ENCODE results near the gene PLEKHA6. TPM values are rescaled to one million over a fixed set of nuclear protein-coding genes. Genes with fewer than 3 reads are reported as not detected.

PLEKHA6 gene
- total and polyA plus RNA-seq, 4 donors, result 17.1 to 33.2 (median 26.6) TPM

GRCh38 chr1:204286315-204286714 is 73.4 kb downstream of the PLEKHA6 start:
- WGBS (ENCODE audit: insufficient coverage), result 89% methylated on average over 5 of the region's 5 CpGs
- Histone ChIP-seq H3K36me3 (ENCODE audit: control insufficient read depth, insufficient read depth, low read length) (no peaks in the 10 kb centered on the region), H3K4me3 (ENCODE audit: low read depth, low read length) (no peak overlapping the region), H3K27ac (ENCODE audit: low read depth, low read length) (no peak overlapping the region), H3K4me1 (ENCODE audit: control insufficient read depth, insufficient read depth, low read length) (peaks cover 56% of the 10 kb centered on the region), H3K9me3 (ENCODE audit: control insufficient read depth, insufficient read depth, low read length) (no peaks in the 10 kb centered on the region), H3K27me3 (ENCODE audit: control insufficient read depth, insufficient read depth, low read length) (no peaks in the 10 kb centered on the region)
- DNase-seq (ENCODE audit: low read depth in 4 of 6, low spot score in 6 of 6), result no peak

GRCh38 chr1:204285436-204286305 is 74.1 kb downstream of the PLEKHA6 start:
- Histone ChIP-seq H3K27ac (ENCODE audit: low read depth, low read length) (no peak overlapping the region), H3K27me3 (ENCODE audit: control insufficient read depth, insufficient read depth, low read length) (no peaks in the 10 kb centered on the region), H3K4me1 (ENCODE audit: control insufficient read depth, insufficient read depth, low read length) (peaks cover 57% of the 10 kb centered on the region), H3K4me3 (ENCODE audit: low read depth, low read length) (no peak overlapping the region), H3K36me3 (ENCODE audit: control insufficient read depth, insufficient read depth, low read length) (no peaks in the 10 kb centered on the region), H3K9me3 (ENCODE audit: control insufficient read depth, insufficient read depth, low read length) (no peaks in the 10 kb centered on the region)
- DNase-seq (ENCODE audit: low read depth in 4 of 6, low spot score in 6 of 6), result no peak
- WGBS (ENCODE audit: insufficient coverage), result 95% methylated on average over 2 of the region's 13 CpGs

GRCh38 chr1:204284929-204285328 is 74.8 kb downstream of the PLEKHA6 start:
- peaks cover 62% of the 10 kb centered on the region for H3K4me1 ChIP-seq (ENCODE audit: control insufficient read depth, insufficient read depth, low read length)
- WGBS (ENCODE audit: insufficient coverage), result no CpG with 5 or more reads among the region's 2 CpGs
- no peaks in the 10 kb centered on the region for H3K9me3 ChIP-seq (ENCODE audit: control insufficient read depth, insufficient read depth, low read length)
- DNase-seq (ENCODE audit: low read depth in 4 of 6, low spot score in 6 of 6), result no peak
- H3K27me3 ChIP-seq (ENCODE audit: control insufficient read depth, insufficient read depth, low read length), result no peaks in the 10 kb centered on the region
- H3K27ac ChIP-seq (ENCODE audit: low read depth, low read length), result no peak overlapping the region
- no peak overlapping the region for H3K4me3 ChIP-seq (ENCODE audit: low read depth, low read length)
- H3K36me3 ChIP-seq (ENCODE audit: control insufficient read depth, insufficient read depth, low read length), result no peaks in the 10 kb centered on the region

GRCh38 chr1:204283711-204284651 is 75.7 kb downstream of the PLEKHA6 start:
- Histone ChIP-seq H3K36me3 (ENCODE audit: control insufficient read depth, insufficient read depth, low read length) (no peaks in the 10 kb centered on the region), H3K27me3 (ENCODE audit: control insufficient read depth, insufficient read depth, low read length) (no peaks in the 10 kb centered on the region), H3K27ac (ENCODE audit: low read depth, low read length) (no peak overlapping the region), H3K4me3 (ENCODE audit: low read depth, low read length) (no peak overlapping the region), H3K4me1 (ENCODE audit: control insufficient read depth, insufficient read depth, low read length) (peaks cover 58% of the 10 kb centered on the region), H3K9me3 (ENCODE audit: control insufficient read depth, insufficient read depth, low read length) (no peaks in the 10 kb centered on the region)
- no peak for DNase-seq (ENCODE audit: low read depth in 4 of 6, low spot score in 6 of 6)
- 55% methylated on average over 9 of the region's 9 CpGs for WGBS (ENCODE audit: insufficient coverage)

- Histone ChIP-seq H3K9me3 (ENCODE audit: control insufficient read depth, insufficient read depth, low read length) (no peaks in the 10 kb centered on the region), H3K27me3 (ENCODE audit: control insufficient read depth, insufficient read depth, low read length) (no peaks in the 10 kb centered on the region), H3K4me1 (ENCODE audit: control insufficient read depth, insufficient read depth, low read length) (peaks cover 60% of the 10 kb centered on the region), H3K4me3 (ENCODE audit: low read depth, low read length) (no peak overlapping the region), H3K36me3 (ENCODE audit: control insufficient read depth, insufficient read depth, low read length) (no peaks in the 10 kb centered on the region), H3K27ac (ENCODE audit: low read depth, low read length) (peak overlapping the region; percentile 22)
- DNase-seq (ENCODE audit: low read depth in 4 of 6, low spot score in 6 of 6), result no peak
- WGBS (ENCODE audit: insufficient coverage), result 28% methylated on average over 5 of the region's 11 CpGs
These were observed 76.9 kb downstream of the PLEKHA6 start for GRCh38 chr1:204282761-204283221.

- H3K9me3 ChIP-seq (ENCODE audit: control insufficient read depth, insufficient read depth, low read length), result no peaks in the 10 kb centered on the region
- WGBS (ENCODE audit: insufficient coverage), result 54% methylated on average over 3 of the region's 5 CpGs
- no peaks in the 10 kb centered on the region for H3K27me3 ChIP-seq (ENCODE audit: control insufficient read depth, insufficient read depth, low read length)
- no peak overlapping the region for H3K27ac ChIP-seq (ENCODE audit: low read depth, low read length)
- peaks cover 68% of the 10 kb centered on the region for H3K4me1 ChIP-seq (ENCODE audit: control insufficient read depth, insufficient read depth, low read length)
- peaks cover 6% of the 10 kb centered on the region for H3K36me3 ChIP-seq (ENCODE audit: control insufficient read depth, insufficient read depth, low read length)
- H3K4me3 ChIP-seq (ENCODE audit: low read depth, low read length), result no peak overlapping the region
- peak in 2 of 6 donors; percentile 43 to 86 for DNase-seq (ENCODE audit: low read depth in 4 of 6, low spot score in 6 of 6)
These were observed 79.4 kb downstream of the PLEKHA6 start for GRCh38 chr1:204280099-204280961.

GRCh38 chr1:204278958-204279357 is 80.8 kb downstream of the PLEKHA6 start:
- no peak overlapping the region for H3K4me3 ChIP-seq (ENCODE audit: low read depth, low read length)
- peak in 2 of 6 donors; percentile 54 to 74 for DNase-seq (ENCODE audit: low read depth in 4 of 6, low spot score in 6 of 6)

GRCh38 chr1:204278251-204278650 is 81.5 kb downstream of the PLEKHA6 start:
- whole genome bisulfite sequencing (ENCODE audit: insufficient coverage), result 43% methylated on average over 2 of the region's 4 CpGs
- Histone ChIP-seq H3K27ac (ENCODE audit: low read depth, low read length) (no peak overlapping the region), H3K4me3 (ENCODE audit: low read depth, low read length) (no peak overlapping the region), H3K9me3 (ENCODE audit: control insufficient read depth, insufficient read depth, low read length) (no peaks in the 10 kb centered on the region), H3K27me3 (ENCODE audit: control insufficient read depth, insufficient read depth, low read length) (no peaks in the 10 kb centered on the region), H3K4me1 (ENCODE audit: control insufficient read depth, insufficient read depth, low read length) (peaks cover 60% of the 10 kb centered on the region), H3K36me3 (ENCODE audit: control insufficient read depth, insufficient read depth, low read length) (peaks cover 6% of the 10 kb centered on the region)
- DNase-seq (ENCODE audit: low read depth in 4 of 6, low spot score in 6 of 6), result peak in 1 of 6 donors; percentile 41

More at GRCh38 chr1:204278958-204279357, 80.8 kb downstream of the PLEKHA6 start:
- H3K36me3 ChIP-seq (ENCODE audit: control insufficient read depth, insufficient read depth, low read length), result peaks cover 6% of the 10 kb centered on the region
- WGBS (ENCODE audit: insufficient coverage), result no CpG with 5 or more reads among the region's 4 CpGs
- H3K27me3 ChIP-seq (ENCODE audit: control insufficient read depth, insufficient read depth, low read length), result no peaks in the 10 kb centered on the region
- H3K9me3 ChIP-seq (ENCODE audit: control insufficient read depth, insufficient read depth, low read length), result no peaks in the 10 kb centered on the region
- peaks cover 67% of the 10 kb centered on the region for H3K4me1 ChIP-seq (ENCODE audit: control insufficient read depth, insufficient read depth, low read length)
- no peak overlapping the region for H3K27ac ChIP-seq (ENCODE audit: low read depth, low read length)

Data from spinal cord (tissue), 10 donors.